Right cardiac atrium (tissue), 5 donors: Measurements from ENCODE around the gene SEC63. TPM values are rescaled to one million over a fixed set of nuclear protein-coding genes. Genes with fewer than 3 reads are reported as not detected.
A peak's percentile ranks its signal among the peaks of the same experiment; 100 is the strongest.
"Not testable (repeated sequence)": the region's sequence is repeated elsewhere in the genome, so short reads cannot be mapped to it uniquely, and the experiment has no call there.

Experiments used
- ATAC-seq, 2 donors: fragments of 200-7000 bp; cut with Tn5 transposase; one replicate each; pipeline versions ENCODE4 v1.8.0 to v1.9.1; 2020; ENCODE audit warnings: moderate library complexity in 2 of 2, mild to moderate bottlenecking in 1 of 2
- DNase-seq, 3 donors: peaks; one replicate each; pipeline ENCODE4 v3.0.0-alpha.2; 2020
- H3K27ac ChIP-seq: one replicate; pipeline ENCODE4 v1.5.1; 2013; ENCODE audit warnings: mild to moderate bottlenecking, low read length, control low read depth, moderate library complexity
- H3K27me3 ChIP-seq: one replicate; pipeline ENCODE4 v1.6.1; 2013; ENCODE audit not compliant: control insufficient read depth, insufficient read depth
- H3K4me1 ChIP-seq: one replicate; pipeline ENCODE4 v1.6.1; 2013; ENCODE audit warnings: low read length; ENCODE audit not compliant: control insufficient read depth, insufficient read depth
- H3K4me3 ChIP-seq: one replicate; pipeline ENCODE4 v1.5.1; 2013; ENCODE audit warnings: low read length, control low read depth
- H3K9me3 ChIP-seq: one replicate; pipeline ENCODE4 v1.6.1; 2013; ENCODE audit warnings: low read length; ENCODE audit not compliant: control insufficient read depth
- WGBS: extraction: QIAGEN DNeasy Blood & Tissue Kit; methylation state at CpG from one replicate; pipeline ENCODE4 v1.1.7; 2013; 5-methylcytosine and 5-hydroxymethylcytosine counted together
- intact Hi-C, 4 donors: fragments of 100-400 bp; cut with DNase I; formaldehyde crosslinking; loops; one replicate each; pipeline versions ENCODE4 v1.11.0 to v1.14.0; 2022 to 2023
- polyA plus RNA-seq: library from polyadenylated mRNA; stranded (reverse); fragments of 200-250 nt; gene quantifications from one replicate; pipeline ENCODE4 v1.2.3, GENCODE V29; 2013
- total RNA-seq, 4 donors: library from RNA; stranded (reverse); fragmentation: NEBNext Ultra II Directional; extraction: Animal tissue kit (Norgen Biotek cat#: 25700); gene quantifications; one replicate each; pipeline ENCODE4 v1.2.1, GENCODE V29; 2021
- donor health status: healthy with polysubstance abuse.
- donor health status: DM: no; HTN: yes; CAD: no.
- donor health status: DM: no; HTN: no; CAD: no.
- donor health status: DM: no; HTN: yes; CAD: no; lungs with severe emphysema.
- donor health status: DM: yes; HTN: yes; CAD: no.

The SEC63 gene
- total and polyA plus RNA-seq, 5 donors = 30.6 to 100 (median 78.3) TPM

GRCh38 chr6:107953858-107954414 lies 4.1 kb downstream of the SEC63 start:
- H3K27me3 ChIP-seq, H3K4me1 ChIP-seq, H3K27ac ChIP-seq, DNase-seq, H3K9me3 ChIP-seq, ATAC-seq, H3K4me3 ChIP-seq, intact Hi-C loops: not testable (repeated sequence)
- 93% methylated on average over 15 of the region's 19 CpGs for WGBS

DNA sequence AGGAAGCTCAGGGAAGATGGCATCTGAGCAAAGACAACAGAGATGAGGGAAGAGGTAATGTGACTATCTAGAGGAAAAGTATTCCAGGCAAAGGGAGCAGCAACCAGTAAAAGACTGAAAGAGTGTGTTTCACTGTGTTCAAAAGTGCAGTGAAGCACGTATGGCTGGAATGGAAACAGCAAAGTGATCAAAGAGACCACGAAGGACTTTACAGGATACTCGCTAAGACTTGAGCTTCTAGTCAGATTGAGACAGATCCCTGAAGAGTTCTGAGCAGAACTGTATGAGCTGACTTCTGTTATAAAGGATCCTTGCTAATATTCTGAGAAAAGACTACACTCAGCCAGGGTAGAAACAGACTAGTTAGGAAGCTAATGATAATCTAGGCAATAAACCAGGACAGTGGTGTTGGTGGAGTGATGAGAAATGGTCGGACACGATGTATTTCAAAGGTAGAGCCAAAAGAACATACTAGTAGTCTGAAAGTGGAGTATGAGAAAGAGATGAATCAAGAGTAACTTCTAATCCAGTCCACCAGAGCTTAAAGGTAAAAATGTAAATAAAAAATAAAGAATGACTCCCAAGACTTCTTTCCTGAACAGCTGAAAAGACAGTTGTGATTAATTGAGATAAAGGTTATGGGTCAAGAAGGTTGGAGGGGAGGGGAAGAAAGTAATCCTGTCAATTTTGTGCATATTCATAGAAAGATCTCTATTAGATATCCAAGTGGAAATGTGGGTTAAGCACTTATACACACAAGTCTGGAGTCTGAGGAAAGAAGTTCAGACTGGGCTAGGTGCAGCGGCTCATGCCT lies 14.2 kb downstream of the SEC63 start:
- H3K4me1 ChIP-seq = peaks cover 5% of the 10 kb centered on the region
- H3K27me3 ChIP-seq = no peaks in the 10 kb centered on the region
- no peaks in the 10 kb centered on the region for H3K9me3 ChIP-seq
- intact Hi-C loops = no loop called here
- DNase-seq (no peak), ATAC-seq (no peak)
- H3K27ac ChIP-seq = no peak overlapping the region
- 71% methylated on average over 6 of the region's 6 CpGs for WGBS
- no peak overlapping the region for H3K4me3 ChIP-seq

DNA sequence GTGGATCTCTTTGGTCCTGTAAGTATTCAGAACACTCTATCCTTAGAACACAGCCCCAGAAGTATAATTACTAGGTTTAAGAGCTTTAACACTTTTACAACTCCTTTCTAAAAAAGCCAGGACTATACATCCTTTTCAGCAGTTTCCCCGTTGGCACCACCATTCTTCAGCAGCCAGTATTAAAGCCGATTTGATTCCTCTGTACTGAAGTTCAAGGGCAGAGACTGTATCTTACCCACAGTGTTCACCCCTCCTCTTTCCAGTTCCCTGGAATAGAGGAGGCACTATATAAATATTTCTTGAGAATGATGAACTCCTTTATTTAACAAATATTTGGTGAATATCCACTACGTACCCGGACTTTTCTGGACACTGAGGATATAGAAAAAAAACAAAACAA lies 15.9 kb downstream of the SEC63 start:
- ATAC-seq = no peak
- intact Hi-C loops = no loop called here
- no peak overlapping the region for H3K4me3 ChIP-seq

DNA sequence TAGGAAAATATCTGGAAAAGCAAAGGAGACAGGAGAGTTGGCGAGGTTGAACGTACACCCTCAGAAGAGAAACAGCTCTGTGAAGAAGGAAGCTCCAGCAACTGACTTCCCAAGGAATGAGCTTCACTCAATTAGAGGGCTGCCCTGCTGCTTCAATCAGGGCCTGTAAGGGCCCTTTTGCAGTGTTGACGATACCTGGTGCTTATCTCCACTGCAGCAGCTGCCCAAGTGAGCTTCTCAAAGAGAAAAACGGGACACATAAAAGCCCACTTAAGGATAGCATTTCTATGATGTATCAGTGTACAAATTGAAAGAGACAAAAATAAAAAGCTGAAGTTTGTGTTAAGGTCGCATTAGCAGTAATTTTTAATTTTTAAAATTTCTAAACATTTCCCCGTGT lies 16.4 kb downstream of the SEC63 start:
- Histone ChIP-seq H3K4me3 (no peak overlapping the region), H3K27me3 (no peaks in the 10 kb centered on the region), H3K4me1 (peaks cover 5% of the 10 kb centered on the region), H3K9me3 (no peaks in the 10 kb centered on the region), H3K27ac (no peak overlapping the region)
- intact Hi-C loops = no loop called here
- WGBS = 73% methylated on average over 6 of the region's 6 CpGs
- DNase-seq = no peak
- ATAC-seq = no peak

More for the DNA sequence above, 15.9 kb downstream of the SEC63 start:
- 58% methylated on average over 4 of the region's 4 CpGs for WGBS
- no peaks in the 10 kb centered on the region for H3K27me3 ChIP-seq
- H3K4me1 ChIP-seq = peaks cover 5% of the 10 kb centered on the region
- H3K9me3 ChIP-seq = no peaks in the 10 kb centered on the region
- H3K27ac ChIP-seq = no peak overlapping the region
- no peak for DNase-seq

GRCh38 chr6:107941199-107941598 lies 16.8 kb downstream of the SEC63 start:
- intact Hi-C loops = no loop called here
- ATAC-seq (peak in 1 of 2 donors; percentile 54), DNase-seq (no peak)
- Histone ChIP-seq H3K27me3 (no peaks in the 10 kb centered on the region), H3K27ac (no peak overlapping the region), H3K4me3 (no peak overlapping the region), H3K9me3 (no peaks in the 10 kb centered on the region), H3K4me1 (peaks cover 5% of the 10 kb centered on the region)
- 86% methylated on average over 2 of the region's 2 CpGs for WGBS

DNA sequence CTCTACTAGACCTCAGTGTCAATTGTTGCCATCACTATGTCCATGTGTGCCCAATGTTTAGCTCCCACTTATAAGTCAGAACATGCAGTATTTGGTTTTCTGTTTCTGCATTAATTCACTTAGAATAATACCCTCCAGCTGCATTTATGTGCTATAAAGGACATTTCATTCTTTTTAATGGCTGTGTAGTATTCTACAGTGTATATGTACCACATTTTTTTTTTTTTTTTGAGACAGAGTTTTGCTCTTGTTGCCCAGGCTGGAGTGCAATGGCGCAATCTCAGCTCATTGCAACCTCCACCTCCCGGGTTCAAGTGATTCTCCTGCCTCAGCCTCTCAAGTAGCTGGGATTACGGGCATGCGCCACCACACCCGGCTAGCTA lies 21.1 kb downstream of the SEC63 start:
- H3K9me3 ChIP-seq, DNase-seq, H3K4me1 ChIP-seq, H3K4me3 ChIP-seq, ATAC-seq, H3K27me3 ChIP-seq, intact Hi-C loops, H3K27ac ChIP-seq: not testable (repeated sequence)
- 99% methylated on average over 5 of the region's 5 CpGs for whole genome bisulfite sequencing

DNA sequence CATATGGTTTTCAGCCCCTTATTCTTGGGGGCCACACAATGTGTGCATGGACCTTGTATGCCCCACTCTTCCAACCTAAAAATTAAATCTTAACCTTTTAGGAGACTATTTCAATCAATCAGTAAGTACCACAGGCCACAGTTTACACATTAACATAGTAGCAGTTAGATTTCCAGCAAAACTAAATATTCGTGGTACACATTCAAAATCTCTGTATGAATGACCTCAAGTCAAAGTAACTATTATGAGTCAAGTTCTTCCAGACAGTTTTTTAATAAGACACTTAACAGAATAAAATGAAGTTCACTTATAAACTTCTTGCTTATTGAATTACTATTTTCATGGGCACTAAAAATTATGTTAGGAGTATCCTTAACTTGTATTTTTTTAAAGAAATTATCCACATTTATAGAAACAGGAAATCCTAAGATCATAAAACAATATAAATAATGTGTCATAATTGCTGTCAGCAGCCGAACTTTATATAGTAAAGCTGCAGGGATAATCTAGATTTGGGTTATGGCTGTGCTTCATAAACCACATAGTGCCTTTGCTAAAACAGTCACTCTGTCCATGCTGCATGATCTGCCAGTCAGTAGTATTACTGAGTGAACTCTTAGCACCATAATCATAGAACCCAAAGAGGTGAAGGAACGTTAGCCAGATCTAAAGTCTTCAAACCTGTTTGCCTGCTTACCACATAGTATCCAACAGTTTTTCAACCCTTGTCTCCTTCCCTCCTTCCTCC lies 21.7 kb downstream of the SEC63 start:
- no peak overlapping the region for H3K27ac ChIP-seq
- 68% methylated on average over 3 of the region's 3 CpGs for WGBS
- ATAC-seq (no peak), DNase-seq (no peak)
- peaks cover 4% of the 10 kb centered on the region for H3K4me1 ChIP-seq
- H3K27me3 ChIP-seq = no peaks in the 10 kb centered on the region
- H3K9me3 ChIP-seq = no peaks in the 10 kb centered on the region
- no peak overlapping the region for H3K4me3 ChIP-seq
- intact Hi-C loops = no loop called here

GRCh38 chr6:107934229-107934628 lies 23.8 kb downstream of the SEC63 start:
- ATAC-seq, intact Hi-C loops, H3K4me3 ChIP-seq, H3K27ac ChIP-seq, DNase-seq, H3K27me3 ChIP-seq, H3K4me1 ChIP-seq, H3K9me3 ChIP-seq: not testable (repeated sequence)
- 96% methylated on average over 31 of the region's 35 CpGs for WGBS

DNA sequence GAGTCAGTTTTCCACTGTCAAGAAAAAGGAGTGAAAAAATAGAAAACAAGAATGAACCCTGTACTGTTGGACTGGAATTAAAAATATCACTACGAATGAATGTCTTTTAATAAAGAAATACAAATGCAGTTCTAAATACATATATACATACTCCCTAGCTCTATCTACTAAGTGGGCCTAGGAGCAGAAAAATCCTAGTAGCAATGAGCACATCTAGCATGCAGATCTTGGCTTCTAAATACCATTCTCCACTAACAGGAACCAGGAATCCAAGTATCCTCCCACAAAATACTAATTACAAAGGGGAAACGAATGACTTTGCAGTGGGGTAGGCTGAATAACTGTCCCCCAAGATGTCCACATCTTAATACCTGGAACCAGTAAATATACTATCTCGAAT lies 25.4 kb downstream of the SEC63 start:
- no peaks in the 10 kb centered on the region for H3K27me3 ChIP-seq
- H3K27ac ChIP-seq = no peak overlapping the region
- WGBS = 96% methylated on average over 3 of the region's 3 CpGs
- ATAC-seq (no peak), DNase-seq (no peak)
- H3K4me1 ChIP-seq = no peaks in the 10 kb centered on the region
- no peaks in the 10 kb centered on the region for H3K9me3 ChIP-seq
- intact Hi-C loops = no loop called here
- no peak overlapping the region for H3K4me3 ChIP-seq

DNA sequence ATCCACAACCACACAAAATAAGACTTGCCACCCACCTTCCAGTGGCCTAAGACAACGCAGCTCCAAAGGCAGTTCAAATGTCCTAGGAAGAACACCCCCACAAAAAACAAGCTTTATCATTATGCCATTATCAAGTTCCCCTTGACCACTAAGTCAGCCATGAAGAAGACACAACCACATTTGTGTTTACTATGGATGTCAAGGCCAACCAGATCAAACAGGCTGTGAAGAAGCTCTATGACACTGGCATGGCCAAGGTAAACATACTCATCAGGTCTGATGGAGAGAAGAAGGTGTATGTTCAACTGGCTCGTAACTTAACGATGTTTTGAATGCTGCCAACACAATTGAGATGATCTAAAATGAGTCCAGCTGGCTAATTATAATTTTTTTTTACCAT lies 26.1 kb downstream of the SEC63 start:
- no peak for DNase-seq
- intact Hi-C loops = no loop called here
- Histone ChIP-seq H3K27me3 (no peaks in the 10 kb centered on the region), H3K27ac (no peak overlapping the region), H3K4me1 (no peaks in the 10 kb centered on the region), H3K9me3 (no peaks in the 10 kb centered on the region), H3K4me3 (no peak overlapping the region)
- no peak for ATAC-seq
- 97% methylated on average over 3 of the region's 3 CpGs for WGBS

DNA sequence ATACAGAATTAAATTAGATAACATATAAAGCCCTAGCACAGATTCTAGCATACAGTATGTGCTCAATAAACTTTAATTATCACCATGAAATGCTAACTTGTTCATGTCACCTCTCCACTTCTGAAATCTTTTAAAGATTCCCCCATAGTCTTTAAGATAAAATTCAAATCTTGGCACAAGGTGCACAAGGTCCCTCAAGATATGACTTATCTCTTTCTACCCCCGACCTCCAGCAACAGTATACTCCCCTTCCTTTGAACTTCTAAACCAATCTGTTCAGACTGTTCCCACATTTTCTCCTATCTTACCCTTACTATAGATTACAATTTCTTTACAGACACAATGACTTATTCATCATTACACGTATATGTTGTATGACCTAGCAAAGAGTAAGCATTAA lies 29.0 kb downstream of the SEC63 start:
- intact Hi-C loops = no loop called here
- WGBS = 74% methylated on average over 2 of the region's 2 CpGs

More for the DNA sequence above, 29.0 kb downstream of the SEC63 start:
- Histone ChIP-seq H3K9me3 (no peaks in the 10 kb centered on the region), H3K4me1 (no peaks in the 10 kb centered on the region), H3K27me3 (no peaks in the 10 kb centered on the region), H3K4me3 (no peak overlapping the region), H3K27ac (no peak overlapping the region)
- no peak for ATAC-seq
- DNase-seq = no peak
